H1 (cell line): Measurements from ENCODE around the gene PAIP2. TPM values are rescaled to one million over a fixed set of nuclear protein-coding genes. Genes with fewer than 3 reads are reported as not detected.

Experiments
- CTCF ChIA-PET: fragments of 300-600 bp; sonication (Branson Sonifier 250); formaldehyde crosslinking; loops from one replicate; lab custom pipeline; 2021; ENCODE audit not compliant: partially characterized antibody; lab: Charles Lee
- POLR2A ChIA-PET: fragments of 300-600 bp; sonication (Branson Sonifier 250); formaldehyde crosslinking; loops from one replicate; lab custom pipeline; 2021; ENCODE audit warnings: inconsistent platforms; ENCODE audit not compliant: partially characterized antibody; lab: Charles Lee
- DNase-seq, 2 experiments: peaks; one replicate each; pipeline versions ENCODE4 v3.0.0 to v3.0.0-alpha.2; 2010 to 2022; ENCODE audit warnings: low spot score in 2 of 2, low read depth in 1 of 2, mixed read lengths in 1 of 2
- FAIRE-seq: peaks from 2 replicates; lab custom pipeline; 2011; peaks lifted over from hg19 to GRCh38; lab: Jason Lieb, UNC
- H2AFZ ChIP-seq: 2 replicates; pipeline ENCODE4 v1.8.1; 2012; ENCODE audit warnings: low read length, inconsistent platforms
- H2AK5ac ChIP-seq: 2 replicates; pipeline ENCODE4 v1.6.1; 2013; ENCODE audit warnings: low read depth, low read length
- H2BK120ac ChIP-seq: replicated peaks from 2 replicates; pipeline ENCODE3; 2013; ENCODE audit warnings: low read depth, low read length, inconsistent platforms
- H2BK12ac ChIP-seq: 2 replicates; pipeline ENCODE4 v1.6.1; 2013; ENCODE audit warnings: low read depth, low read length
- H2BK15ac ChIP-seq: 2 replicates; pipeline ENCODE4 v1.6.1; 2013; ENCODE audit warnings: low read length
- H2BK20ac ChIP-seq: 2 replicates; pipeline ENCODE4 v1.6.1; 2013; ENCODE audit warnings: low read length
- H2BK5ac ChIP-seq: 2 replicates; pipeline ENCODE4 v1.6.1; 2013; ENCODE audit warnings: low read depth, low read length
- H3K14ac ChIP-seq: 2 replicates; pipeline ENCODE4 v1.6.1; 2013; ENCODE audit warnings: inconsistent platforms; ENCODE audit not compliant: insufficient read length
- H3K18ac ChIP-seq: 2 replicates; pipeline ENCODE4 v1.6.1; 2013; ENCODE audit warnings: low read length; ENCODE audit errors: extremely low read depth
- H3K23ac ChIP-seq: 2 replicates; pipeline ENCODE4 v1.6.1; 2013; ENCODE audit warnings: inconsistent platforms; ENCODE audit not compliant: insufficient read length
- H3K23me2 ChIP-seq: 2 replicates; pipeline ENCODE4 v1.6.1; 2013; ENCODE audit warnings: low read depth, low read length
- H3K27ac ChIP-seq: 2 replicates; pipeline ENCODE4 v1.6.1; 2011; ENCODE audit warnings: low read depth, low read length, inconsistent platforms
- H3K27me3 ChIP-seq, 4 experiments: replicated peaks in 1 of 4; 1 replicate in 1 of 4; 2 replicates in 3 of 4; pipeline versions ENCODE4 v1.6.1 to v1.8.1; 2011 to 2013; ENCODE audit warnings: low read length in 3 of 4, mild to moderate bottlenecking in 3 of 4, inconsistent platforms in 2 of 4, mixed read lengths in 2 of 4, moderate library complexity in 1 of 4; ENCODE audit not compliant: control insufficient read depth in 3 of 4, insufficient read depth in 3 of 4; ENCODE audit errors: extremely low read depth in 1 of 4
- H3K36me3 ChIP-seq, 4 experiments: 2 replicates each; pipeline versions ENCODE4 v1.6.1 to v1.8.1; 2011 to 2013; ENCODE audit warnings: mild to moderate bottlenecking in 4 of 4, low read length in 3 of 4, moderate library complexity in 2 of 4, control low read depth in 1 of 4, inconsistent platforms in 1 of 4; ENCODE audit not compliant: insufficient read depth in 4 of 4, control insufficient read depth in 2 of 4
- H3K4ac ChIP-seq: replicated peaks from 2 replicates; pipeline ENCODE3; 2013; ENCODE audit warnings: low read length, low read depth, mixed read lengths, inconsistent platforms; ENCODE audit not compliant: insufficient read length
- H3K4me1 ChIP-seq, 4 experiments: replicated peaks in 1 of 4; 1 replicate in 1 of 4; 2 replicates in 3 of 4; pipeline versions ENCODE4 v1.6.1 to v1.8.1; 2011 to 2013; ENCODE audit warnings: low read length in 3 of 4, inconsistent platforms in 2 of 4, mixed read lengths in 1 of 4; ENCODE audit not compliant: insufficient read depth in 4 of 4, control insufficient read depth in 3 of 4
- H3K4me2 ChIP-seq, 2 experiments: 2 replicates each; pipeline versions ENCODE4 v1.6.1 to v1.8.1; 2011 to 2013; ENCODE audit warnings: low read depth in 2 of 2, low read length in 2 of 2, control low read depth in 1 of 2, inconsistent platforms in 1 of 2, mild to moderate bottlenecking in 1 of 2; ENCODE audit not compliant: insufficient read depth in 1 of 2
- H3K4me3 ChIP-seq, 4 experiments: fragments of 200-600, 300-600 bp in 1 of 4; sonication (generic), shearing (Covaris generic), sonication (Bioruptor Twin) in 1 of 4; 2 replicates each; pipeline versions ENCODE4 v1.5.1 to v1.8.1; 2011 to 2016; ENCODE audit warnings: low read length in 4 of 4, low read depth in 3 of 4, control low read depth in 2 of 4, inconsistent platforms in 2 of 4, mild to moderate bottlenecking in 2 of 4, mixed read lengths in 1 of 4, moderate library complexity in 1 of 4; ENCODE audit not compliant: insufficient read depth in 2 of 4; ENCODE audit errors: extremely low read depth in 1 of 4
- H3K56ac ChIP-seq: replicated peaks from 2 replicates; pipeline ENCODE3; 2013; ENCODE audit warnings: low read depth, mild to moderate bottlenecking, mixed read lengths, low read length, inconsistent platforms; ENCODE audit not compliant: insufficient read length
- H3K79me1 ChIP-seq: 2 replicates; pipeline ENCODE4 v1.6.1; 2013; ENCODE audit warnings: low read depth, low read length, control low read depth
- H3K79me2 ChIP-seq, 2 experiments: 2 replicates each; pipeline versions ENCODE4 v1.6.1 to v1.8.1; 2012 to 2013; ENCODE audit warnings: low read length in 2 of 2, mild to moderate bottlenecking in 2 of 2, inconsistent platforms in 1 of 2; ENCODE audit not compliant: insufficient read depth in 2 of 2, control insufficient read depth in 1 of 2
- H3K9ac ChIP-seq, 4 experiments: replicated peaks in 1 of 4; 1 replicate in 1 of 4; 2 replicates in 3 of 4; pipeline versions ENCODE4 v1.6.1 to v1.8.1; 2011 to 2013; ENCODE audit warnings: low read depth in 3 of 4, low read length in 3 of 4, control low read depth in 2 of 4, mild to moderate bottlenecking in 2 of 4, moderate library complexity in 2 of 4, inconsistent platforms in 1 of 4; ENCODE audit errors: extremely low read depth in 1 of 4
- H3K9me3 ChIP-seq, 2 experiments: 2 replicates each; pipeline versions ENCODE4 v1.6.1 to v1.8.1; 2012 to 2013; ENCODE audit warnings: mild to moderate bottlenecking in 2 of 2, moderate library complexity in 2 of 2, control low read depth in 1 of 2, inconsistent platforms in 1 of 2, low read depth in 1 of 2, low read length in 1 of 2, mixed read lengths in 1 of 2; ENCODE audit not compliant: insufficient read depth in 2 of 2
- H4K20me1 ChIP-seq, 2 experiments: replicated peaks in 1 of 2; 2 replicates each; pipeline versions ENCODE3 to v1.8.1; 2011 to 2013; ENCODE audit warnings: inconsistent platforms in 2 of 2, low read length in 2 of 2, mild to moderate bottlenecking in 1 of 2; ENCODE audit not compliant: insufficient read depth in 2 of 2, control insufficient read depth in 1 of 2
- H4K5ac ChIP-seq: 2 replicates; pipeline ENCODE4 v1.6.1; 2013; ENCODE audit warnings: low read length, low read depth, mixed read lengths, inconsistent platforms; ENCODE audit not compliant: insufficient read length
- H4K8ac ChIP-seq: 2 replicates; pipeline ENCODE4 v1.8.0; 2013; ENCODE audit warnings: mild to moderate bottlenecking, moderate library complexity, low read length, inconsistent platforms; ENCODE audit not compliant: insufficient read depth; ENCODE audit errors: extremely low read depth
- H4K91ac ChIP-seq: replicated peaks from 2 replicates; pipeline ENCODE3; 2013; ENCODE audit warnings: low read length, mixed read lengths, inconsistent platforms; ENCODE audit not compliant: insufficient read length
- CEBPB ChIP-seq: IDR thresholded peaks from 2 replicates; pipeline ENCODE4 v1.6.1; 2012; ENCODE audit warnings: low read depth, low read length
- CHD2 ChIP-seq: IDR thresholded peaks from 2 replicates; pipeline ENCODE4 v1.6.1; 2012; ENCODE audit warnings: low read length, improper control_type of control experiment
- EGR1 ChIP-seq: IDR thresholded peaks from 2 replicates; pipeline ENCODE4 v1.6.1; 2011; ENCODE audit warnings: low read depth, low read length, borderline replicate concordance
- EZH2 ChIP-seq: fragments of 200-600 bp; sonication (generic); IDR thresholded peaks from 2 replicates; pipeline ENCODE4 v1.7.1; 2012; ENCODE audit warnings: low read depth, mild to moderate bottlenecking, moderate library complexity, low read length, inconsistent platforms; ENCODE audit not compliant: severe bottlenecking
- NANOG ChIP-seq: IDR thresholded peaks from 2 replicates; pipeline ENCODE4 v1.6.1; 2011; ENCODE audit warnings: low read length, low read depth, mild to moderate bottlenecking, inconsistent platforms; ENCODE audit not compliant: insufficient read depth, poor library complexity, severe bottlenecking
- NRF1 ChIP-seq: IDR thresholded peaks from 2 replicates; pipeline ENCODE4 v1.6.1; 2011; ENCODE audit warnings: mild to moderate bottlenecking, low read depth, low read length, improper control_type of control experiment
- POLR2A ChIP-seq, 2 experiments: IDR thresholded peaks; 1 replicate in 1 of 2; 2 replicates in 1 of 2; pipeline ENCODE4 v1.6.1; 2011; ENCODE audit warnings: low read depth in 2 of 2, low read length in 2 of 2, mild to moderate bottlenecking in 2 of 2; ENCODE audit errors: control extremely low read depth in 1 of 2
- POU5F1 ChIP-seq: IDR thresholded peaks from 2 replicates; pipeline ENCODE4 v1.6.1; 2011; ENCODE audit warnings: low read depth, mild to moderate bottlenecking, low read length, moderate library complexity
- RAD21 ChIP-seq, 2 experiments: IDR thresholded peaks in 1 of 2; conservative IDR thresholded peaks in 1 of 2; 2 replicates each; pipeline ENCODE4 v1.6.1; 2011; ENCODE audit warnings: low read depth in 2 of 2, low read length in 2 of 2, improper control_type of control experiment in 1 of 2, inconsistent platforms in 1 of 2, mild to moderate bottlenecking in 1 of 2, moderate library complexity in 1 of 2
- RBBP5 ChIP-seq: IDR thresholded peaks from 2 replicates; pipeline ENCODE4 v1.7.1; 2012; ENCODE audit warnings: low read depth, mild to moderate bottlenecking, inconsistent platforms, low read length, moderate library complexity, borderline replicate concordance
- TAF7 ChIP-seq: optimal IDR thresholded peaks from 2 replicates; pipeline ENCODE3; 2011; ENCODE audit warnings: low read depth, mild to moderate bottlenecking, inconsistent platforms, low read length, moderate library complexity, borderline replicate concordance
- TCF12 ChIP-seq: IDR thresholded peaks from 2 replicates; pipeline ENCODE4 v1.6.1; 2011; ENCODE audit warnings: low read depth, mild to moderate bottlenecking, low read length
- WGBS, 2 experiments: shearing (Covaris generic) in 1 of 2; methylation state at CpG; one replicate each; pipeline versions ENCODE4 v1.1.6 to v1.1.7; 2013 to 2015; ENCODE audit warnings: low lambda C conversion rate in 2 of 2, mixed read lengths in 2 of 2, inconsistent platforms in 1 of 2, low coverage in 1 of 2, missing lambda C conversion rate in 1 of 2; ENCODE audit not compliant: insufficient replicate concordance in 2 of 2, insufficient coverage in 1 of 2, insufficient read length in 1 of 2; ENCODE audit errors: extremely low coverage in 1 of 2, missing lambda C conversion rate in 1 of 2; 5-methylcytosine and 5-hydroxymethylcytosine counted together
- polyA plus RNA-seq, 7 experiments: library from polyadenylated mRNA; depleted of rRNA in 3 of 7; stranded (reverse) in 5 of 7; unstranded in 2 of 7; fragments of >200 nt in 5 of 7; fragments of 200-250 nt in 2 of 7; gene quantifications; 1 replicate in 5 of 7; 2 replicates in 1 of 7; 4 replicates in 1 of 7; pipeline versions ENCODE4 v1.2.1 to v1.2.3, GENCODE V29; 2011 to 2013; ENCODE audit warnings: missing spikeins in 2 of 7, mixed read lengths in 2 of 7
- total RNA-seq: library from RNA; stranded (reverse); fragmentation: NEBNext Ultra II Directional; extraction: Animal tissue kit (Norgen Biotek cat#: 25700); gene quantifications from 2 replicates; pipeline ENCODE4 v1.2.1, GENCODE V29; 2021

The PAIP2 gene
- total and polyA plus RNA-seq, 2 of the 8 experiments (the other 6 are each of a cell fraction or from before 2014, with no cell fraction given), result 87.6 to 162 TPM

GRCh38 chr5:139364466-139364865 lies 22.8 kb downstream of the PAIP2 start:
- POLR2A ChIA-PET, result interaction anchor here (0.8 to 2.3 kb wide), 3 partner anchors 9 to 32 kb away, joined by 3 to 8 read pairs (median 5); no protein-coding TSS in a partner anchor
- WGBS, 2 experiments, result 89% methylated on average over 2 of the region's 2 CpGs; no CpG with 5 or more reads in 1 of the 2 experiments
- H2BK120ac ChIP-seq, result no peak overlapping the region
- H4K5ac ChIP-seq, result no peak overlapping the region
- H3K14ac ChIP-seq, result no peak overlapping the region
- H3K79me1 ChIP-seq, result peaks cover 5% of the 10 kb centered on the region; the same call in 1 of the 2 replicates
- H2BK20ac ChIP-seq, result no peak overlapping the region
- H4K20me1 ChIP-seq, result peaks cover 2 to 4% of the 10 kb centered on the region in 2 experiments
- no peak overlapping the region for H3K27ac ChIP-seq
- no peak overlapping the region for H3K18ac ChIP-seq
- peaks cover 0 to 27% of the 10 kb centered on the region in 2 experiments; a peak in 2 of 4 replicates for H3K79me2 ChIP-seq
- CTCF ChIA-PET, result no interaction called here
- H2BK12ac ChIP-seq, result no peak overlapping the region
- H2BK15ac ChIP-seq, result no peak overlapping the region
- H2BK5ac ChIP-seq, result no peak overlapping the region
- FAIRE-seq, result no peak
- no peak overlapping the region for H3K23ac ChIP-seq
- H3K4me1 ChIP-seq, result no peaks in the 10 kb centered on the region
- no peak overlapping the region for H3K9ac ChIP-seq
- H3K4ac ChIP-seq, result no peak overlapping the region
- no peak overlapping the region; the same call in 1 of the 2 replicates for H4K8ac ChIP-seq
- no peak overlapping the region for H2AFZ ChIP-seq
- H3K23me2 ChIP-seq, result no peaks in the 10 kb centered on the region
- H2AK5ac ChIP-seq, result no peak overlapping the region
- no peaks in the 10 kb centered on the region for H3K27me3 ChIP-seq
- no peaks in the 10 kb centered on the region for H3K9me3 ChIP-seq
- H3K36me3 ChIP-seq, result peaks cover 21 to 53% (median 42%) of the 10 kb centered on the region in 4 experiments
- H3K56ac ChIP-seq, result no peak overlapping the region
- H4K91ac ChIP-seq, result no peak overlapping the region
- no peak overlapping the region for H3K4me3 ChIP-seq
- no peak overlapping the region for H3K4me2 ChIP-seq
- DNase-seq, result no peak
- no peak for TF ChIP-seq RBBP5
- no peak for TF ChIP-seq POU5F1
- TF ChIP-seq TAF7, result no peak
- no peak for TF ChIP-seq RAD21 (IDR thresholded peaks at IDR 0.05 in 1 of 2, conservative IDR thresholded peaks at IDR 0.05 in 1 of 2; ENCODE audit: low read depth in 2 of 2, low read length in 2 of 2)
- no peak for TF ChIP-seq NANOG
- no peak for TF ChIP-seq EZH2
- no peak for TF ChIP-seq TCF12
- no peak for TF ChIP-seq CEBPB
- no peak for TF ChIP-seq CHD2
- TF ChIP-seq NRF1, result no peak
- no peak for TF ChIP-seq EGR1
- TF ChIP-seq POLR2A (IDR thresholded peaks at IDR 0.05; ENCODE audit: control extremely low read depth in 1 of 2, low read depth in 2 of 2, low read length in 2 of 2), result no peak
